Sigmoid colon (tissue), 4 donors: Measurements from ENCODE around the gene PRKN.

ENCODE experiments used
- CTCF ChIP-seq, 4 experiments: fragments of 450-650 bp in 3 of 4; fragments of 200-600 bp in 1 of 4; IDR thresholded peaks; one replicate each; pipeline ENCODE4 v1.5.1; 2016 to 2019; ENCODE audit warnings: antibody characterized with exemption in 4 of 4, mild to moderate bottlenecking in 3 of 4, moderate library complexity in 2 of 4
- POLR2A ChIP-seq, 2 donors: fragments of 450-650 bp; IDR thresholded peaks; one replicate each; pipeline ENCODE4 v1.6.1; 2016; ENCODE audit warnings: antibody characterized with exemption in 2 of 2, mild to moderate bottlenecking in 2 of 2, moderate library complexity in 2 of 2
- POLR2AphosphoS5 ChIP-seq, 4 donors: sonication (generic); formaldehyde crosslinking; IDR thresholded peaks; one replicate each; pipeline ENCODE4 v1.6.1; 2017; ENCODE audit warnings: antibody characterized with exemption in 4 of 4

- TF ChIP-seq CTCF (IDR thresholded peaks at IDR 0.05) (no peak), POLR2A (IDR thresholded peaks at IDR 0.05) (no peak), POLR2AphosphoS5 (IDR thresholded peaks at IDR 0.05) (no peak)
Observed at GRCh38 chr6:161498359-161498758, 1229.2 kb downstream of the PRKN start.
